ENCODE data around the gene FBXL16. TPM values are rescaled to one million over a fixed set of nuclear protein-coding genes. Genes with fewer than 3 reads are reported as not detected.

The FBXL16 gene
- total and polyA plus RNA-seq, 2 experiments from 2014 or later = 8.9 to 12.6 TPM

- Histone ChIP-seq H3K4me1 (ENCODE audit: insufficient read depth) (peaks cover 5% of the 10 kb centered on the region; the same call in 1 of the 2 replicates), H4K20me1 (replicated peaks; ENCODE audit: insufficient read depth) (no peaks in the 10 kb centered on the region; the same call in 1 of the 2 replicates), H2AFZ (no peak overlapping the region), H3F3A (replicated peaks; ENCODE audit: low read depth) (peaks cover 9% of the 10 kb centered on the region; the same call in 1 of the 2 replicates), H3K4me2 (no peak overlapping the region), H3K79me2 (replicated peaks; ENCODE audit: insufficient read depth) (peaks cover 17% of the 10 kb centered on the region; the same call in 1 of the 2 replicates), H3K4me3 (no peak overlapping the region), H3K36me3 (ENCODE audit: insufficient read depth) (no peaks in the 10 kb centered on the region), H3K27me3 (ENCODE audit: insufficient read depth) (no peaks in the 10 kb centered on the region), H3K27ac (ENCODE audit: low read depth) (no peak overlapping the region), H3K9me2 (ENCODE audit: insufficient read depth) (no peaks in the 10 kb centered on the region)
- ATAC-seq = no peak
- Mint-ChIP-seq H3K27me3 (ENCODE audit: insufficient read depth, low read depth, poor library complexity) (peaks cover 8% of the 10 kb centered on the region), H3K36me3 (ENCODE audit: low read depth) (no peaks in the 10 kb centered on the region), H3K4me1 (peaks cover 3% of the 10 kb centered on the region; the same call in 2 of the 3 replicates), H3K4me3 (no peak overlapping the region), H3K9me3 (no peaks in the 10 kb centered on the region), H3K27ac (no peak overlapping the region)
- no peak for TF ChIP-seq CTCF (conservative IDR thresholded peaks at IDR 0.05; ENCODE audit: low read depth in 2 of 2)
- TF ChIP-seq POLR2AphosphoS5 (IDR thresholded peaks at IDR 0.05; ENCODE audit: low read depth) = peak; percentile 13; the same call in 1 of the 2 replicates
- peak; percentile 65 for DNase-seq (ENCODE audit: low spot score)
These were observed 59.5 kb downstream of the FBXL16 start for GRCh38 chr16:645852-646678.

GRCh38 chr16:644556-644955 lies 61.0 kb downstream of the FBXL16 start:
- Histone ChIP-seq H3K4me1 (ENCODE audit: insufficient read depth) (peaks cover 5% of the 10 kb centered on the region; the same call in 1 of the 2 replicates), H3F3A (replicated peaks; ENCODE audit: low read depth) (peaks cover 9% of the 10 kb centered on the region; the same call in 1 of the 2 replicates), H3K27me3 (ENCODE audit: insufficient read depth) (no peaks in the 10 kb centered on the region), H3K9me2 (ENCODE audit: insufficient read depth) (no peaks in the 10 kb centered on the region), H3K4me3 (no peak overlapping the region), H3K4me2 (no peak overlapping the region), H3K36me3 (ENCODE audit: insufficient read depth) (no peaks in the 10 kb centered on the region), H3K27ac (ENCODE audit: low read depth) (no peak overlapping the region), H3K79me2 (replicated peaks; ENCODE audit: insufficient read depth) (peaks cover 17% of the 10 kb centered on the region; the same call in 1 of the 2 replicates), H2AFZ (no peak overlapping the region), H4K20me1 (replicated peaks; ENCODE audit: insufficient read depth) (no peaks in the 10 kb centered on the region; the same call in 1 of the 2 replicates)
- no peaks in the 10 kb centered on the region for H3K36me3 Mint-ChIP-seq (ENCODE audit: low read depth)
- peaks cover 6% of the 10 kb centered on the region for H3K27me3 Mint-ChIP-seq (ENCODE audit: insufficient read depth, low read depth, poor library complexity)
- no peak overlapping the region for H3K27ac Mint-ChIP-seq
- H3K4me3 Mint-ChIP-seq = peak overlapping the region; percentile 32; the same call in 1 of the 3 replicates
- no peaks in the 10 kb centered on the region for H3K9me3 Mint-ChIP-seq
- ATAC-seq = no peak
- DNase-seq (ENCODE audit: low spot score) = no peak
- peaks cover 5% of the 10 kb centered on the region; the same call in 2 of the 3 replicates for H3K4me1 Mint-ChIP-seq
- TF ChIP-seq ZNF462 (CRISPR knock-in tag; IDR thresholded peaks at IDR 0.05) (no peak), JUNB (IDR thresholded peaks at IDR 0.05; ENCODE audit: unreplicated experiment) (no peak), STAT1 (IDR thresholded peaks at IDR 0.05; ENCODE audit: unreplicated experiment) (no peak), CTCF (conservative IDR thresholded peaks at IDR 0.05; ENCODE audit: low read depth in 2 of 2) (no peak), ZNF114 (CRISPR knock-in tag; IDR thresholded peaks at IDR 0.05) (no peak), EZH2phosphoT487 (IDR thresholded peaks at IDR 0.05; ENCODE audit: unreplicated experiment) (no peak), EZH2 (IDR thresholded peaks at IDR 0.05; ENCODE audit: low read depth, unreplicated experiment) (no peak), POLR2AphosphoS5 (IDR thresholded peaks at IDR 0.05; ENCODE audit: low read depth) (no peak), CREB1 (CRISPR knock-in tag; IDR thresholded peaks at IDR 0.05; ENCODE audit: low read depth) (no peak)

Data from GM23338 (cell line).